MV-4-11 (cell line): ENCODE measurements around the gene PKD1L1.

Experiments
- DNase-seq: peaks from one replicate; lab custom pipeline; 2025; lab: John Stamatoyannopoulos, UW

PKD1L1 gene

GRCh38 chr7:47787249-47788069, 160.8 kb downstream of the PKD1L1 start:
- DNase-seq: no peak

- peak; percentile 9 for DNase-seq
Measured at GRCh38 chr7:47786557-47787248, 161.6 kb downstream of the PKD1L1 start.

DNA sequence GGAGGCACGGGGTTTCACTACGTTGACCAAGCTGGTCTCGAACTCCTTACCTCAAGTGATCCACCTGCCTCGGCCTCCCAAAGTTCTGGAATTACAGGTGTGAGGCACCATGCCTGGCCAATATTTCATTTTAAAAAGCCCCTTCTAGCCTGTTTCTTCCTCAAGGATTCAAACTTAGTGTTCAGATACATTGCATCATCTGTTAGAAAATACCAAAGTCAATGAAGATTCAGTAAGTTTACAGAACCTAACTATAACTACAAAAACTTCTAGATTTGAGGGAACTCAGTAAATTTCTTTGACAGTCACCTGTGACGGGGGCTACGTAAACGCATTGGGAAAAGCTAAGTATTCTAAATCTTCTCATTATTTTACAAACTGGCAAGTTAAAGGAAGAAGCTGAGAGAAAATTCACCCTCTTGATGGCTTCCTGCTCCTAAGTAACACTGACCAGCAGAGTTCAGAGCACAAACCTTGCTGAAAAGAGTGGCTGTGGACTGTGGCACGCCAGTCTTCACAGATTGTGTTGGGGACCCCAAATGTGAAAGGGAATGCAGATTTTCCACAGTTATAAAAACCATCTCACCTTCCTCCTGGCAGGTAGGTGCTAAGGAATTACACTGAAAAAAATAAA, 162.2 kb downstream of the PKD1L1 start:
- no peak for DNase-seq

DNA sequence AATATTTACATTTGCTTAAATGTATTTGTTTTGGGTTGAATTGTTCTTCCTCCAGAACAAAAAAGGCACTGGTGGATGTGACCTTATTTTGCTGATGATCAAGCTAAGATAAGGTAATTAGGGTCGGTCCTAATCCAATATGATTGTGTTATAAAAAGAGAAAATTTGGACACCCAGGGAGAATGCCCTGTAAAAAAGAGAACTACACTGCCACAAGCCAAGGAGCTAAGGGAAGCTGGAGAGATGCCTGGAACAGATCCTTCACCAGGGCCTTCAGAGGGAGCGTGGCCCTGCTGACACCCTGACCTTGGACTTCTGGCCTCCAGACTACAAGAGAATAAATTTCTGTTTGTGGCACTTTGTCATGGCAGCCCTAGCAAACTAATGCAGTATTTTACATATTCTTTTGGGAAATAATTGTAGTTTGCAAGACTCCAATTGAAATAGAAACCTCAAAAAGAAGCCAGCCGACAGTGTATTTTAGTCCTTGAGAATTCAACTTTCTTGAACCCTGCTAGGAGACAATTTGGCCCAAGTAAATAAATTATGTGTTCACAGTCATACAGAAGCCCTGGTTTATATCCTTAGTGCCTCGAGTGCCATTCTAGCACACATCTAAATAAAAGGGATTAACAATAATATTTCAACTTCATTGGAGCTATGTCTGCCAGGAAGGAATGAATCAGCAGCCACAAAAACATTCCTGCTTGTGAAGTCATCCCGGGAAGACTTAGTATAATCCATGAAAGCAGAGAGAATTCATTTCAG, 164.6 kb downstream of the PKD1L1 start:
- no peak for DNase-seq

- no peak for DNase-seq
Measured at GRCh38 chr7:47782792-47783191, 165.5 kb downstream of the PKD1L1 start.

DNA sequence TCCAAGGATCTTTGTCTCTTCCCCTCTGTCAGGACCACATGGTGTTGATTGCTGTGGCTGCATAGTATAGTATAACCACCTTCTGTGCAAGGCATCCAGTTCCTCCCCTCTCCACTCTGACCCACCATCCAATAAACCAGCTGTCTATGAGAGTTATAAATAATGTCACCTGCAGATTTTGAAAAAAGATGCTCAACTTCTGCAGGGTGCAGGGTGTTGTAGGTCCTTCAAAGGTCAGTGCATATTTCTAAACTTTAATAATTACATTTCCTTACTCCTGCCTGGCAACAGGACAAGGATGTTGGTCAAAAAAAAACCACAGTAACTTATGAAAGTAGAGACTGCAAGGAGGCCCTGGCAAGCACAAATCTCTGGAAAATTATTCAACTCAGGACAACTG, 166.2 kb downstream of the PKD1L1 start:
- no peak for DNase-seq

DNA sequence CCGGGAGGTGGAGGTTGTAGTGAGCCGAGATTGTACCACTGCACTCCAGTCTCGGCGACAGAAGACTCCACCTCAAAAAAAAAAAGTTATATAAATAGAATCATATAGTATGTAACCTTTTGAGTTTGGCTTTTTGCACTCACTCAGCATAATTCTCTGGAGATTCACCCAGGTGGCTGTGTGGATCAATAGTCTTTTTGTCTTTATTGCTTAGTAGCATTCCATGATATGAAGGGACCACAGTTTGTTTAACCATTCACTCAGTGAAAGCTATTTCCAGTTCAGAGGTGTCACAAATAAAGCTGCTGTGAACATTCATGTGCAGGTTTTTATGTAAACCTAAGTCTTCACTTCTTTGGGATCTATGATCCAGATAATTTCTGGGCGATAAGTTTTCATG, 167.7 kb downstream of the PKD1L1 start:
- no peak for DNase-seq

DNA sequence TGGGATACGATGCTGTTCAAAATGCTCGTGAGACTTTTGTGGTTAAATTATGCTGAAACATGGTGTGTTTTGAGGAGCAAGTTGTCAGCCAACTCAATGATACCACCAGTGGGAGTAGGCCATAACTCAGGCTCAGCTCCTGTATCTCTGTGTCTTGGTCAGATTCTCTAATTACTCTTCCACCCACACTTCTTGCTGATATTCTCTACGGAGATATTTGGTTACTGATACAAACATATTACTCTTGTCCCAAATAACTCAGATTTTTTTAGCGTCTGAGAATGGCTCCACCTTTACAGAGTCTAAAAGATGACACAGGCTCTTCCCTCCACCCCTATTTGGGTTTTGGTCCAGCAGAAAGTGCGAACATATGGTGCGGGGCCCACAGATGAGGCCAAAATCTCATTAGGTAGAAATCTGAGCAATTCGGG, 168.9 kb downstream of the PKD1L1 start:
- no peak for DNase-seq

- DNase-seq: peak; percentile 19
Measured at GRCh38 chr7:47778153-47778661, 170.1 kb downstream of the PKD1L1 start.

- DNase-seq: no peak
Measured at GRCh38 chr7:47777531-47778152, 170.6 kb downstream of the PKD1L1 start.

GRCh38 chr7:47776335-47776734, 171.9 kb downstream of the PKD1L1 start:
- DNase-seq: no peak

DNA sequence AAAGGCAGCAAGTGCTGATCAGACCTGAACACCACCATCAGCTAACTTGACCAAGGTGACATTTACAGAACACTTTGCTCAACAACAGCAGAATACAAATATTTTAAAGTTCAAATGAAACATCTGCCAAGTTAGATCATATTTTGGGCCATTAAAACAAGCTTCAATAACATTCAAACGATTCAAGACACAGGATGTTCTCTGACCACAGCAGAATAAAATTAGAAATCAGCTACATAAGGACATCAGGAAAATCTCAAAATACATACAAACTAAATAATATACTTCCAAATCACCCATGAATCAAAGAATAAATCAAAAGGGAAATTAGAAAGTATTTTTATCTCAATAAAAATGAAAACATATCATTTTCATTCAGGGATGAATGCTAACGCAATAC, 173.0 kb downstream of the PKD1L1 start:
- no peak for DNase-seq

DNA sequence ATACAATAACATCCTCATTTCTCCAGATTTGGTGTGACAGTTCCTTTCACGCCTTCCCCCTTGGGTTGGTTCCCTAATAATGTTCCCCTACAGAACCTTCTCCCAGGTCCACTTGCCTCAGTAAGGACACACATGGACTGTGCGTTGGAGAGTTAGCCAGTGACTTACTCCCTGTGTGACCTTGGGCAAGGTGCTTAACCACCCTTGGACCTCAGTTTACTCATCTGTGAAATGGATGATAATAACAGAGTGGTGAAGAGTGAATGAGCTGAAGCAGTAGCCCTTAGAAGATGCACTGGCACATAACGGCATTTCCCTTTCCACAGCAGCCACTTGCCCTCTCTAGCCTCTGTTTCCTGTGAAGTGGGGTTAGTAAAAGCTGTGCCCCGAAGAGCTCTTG, 175.8 kb downstream of the PKD1L1 start:
- no peak for DNase-seq

DNA sequence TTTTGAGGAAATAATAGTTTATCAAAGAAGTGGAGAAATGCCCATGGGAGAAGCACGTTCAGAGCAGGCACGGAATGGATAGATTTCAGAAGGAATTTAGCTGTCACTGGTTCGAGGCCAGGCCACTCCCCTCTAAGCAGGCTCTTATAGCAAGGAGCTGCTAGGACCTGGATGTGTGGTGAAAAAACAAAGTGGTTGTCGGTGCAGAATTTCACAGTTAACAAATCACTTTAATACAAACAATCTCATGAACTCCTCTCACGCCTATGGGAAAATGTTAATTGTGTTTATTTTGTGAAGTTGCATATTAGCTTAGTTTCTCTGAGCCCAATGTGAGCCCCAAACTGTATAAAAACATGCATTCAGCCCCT, 176.3 kb downstream of the PKD1L1 start:
- no peak for DNase-seq

GRCh38 chr7:47771336-47771989, 176.8 kb downstream of the PKD1L1 start:
- DNase-seq: no peak

DNA sequence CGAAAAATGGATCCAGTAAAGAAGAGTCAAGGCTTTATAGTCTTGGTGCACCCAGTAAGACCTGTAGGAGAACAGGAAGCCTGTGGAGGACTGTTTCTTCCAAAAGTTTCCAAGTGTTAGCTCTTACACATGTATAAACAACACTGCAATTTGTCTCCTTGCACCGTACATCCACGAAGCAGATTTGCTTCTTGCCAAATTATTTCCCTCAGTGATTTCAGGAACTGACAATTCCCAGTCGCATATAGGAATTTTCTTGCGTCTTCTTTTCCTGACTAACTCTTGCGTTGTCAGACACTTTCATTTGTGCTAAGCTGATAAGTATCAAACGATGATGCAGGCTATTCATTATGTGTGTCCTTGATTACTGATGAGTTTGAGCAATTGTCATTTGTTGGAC, 182.1 kb downstream of the PKD1L1 start:
- no peak for DNase-seq

DNA sequence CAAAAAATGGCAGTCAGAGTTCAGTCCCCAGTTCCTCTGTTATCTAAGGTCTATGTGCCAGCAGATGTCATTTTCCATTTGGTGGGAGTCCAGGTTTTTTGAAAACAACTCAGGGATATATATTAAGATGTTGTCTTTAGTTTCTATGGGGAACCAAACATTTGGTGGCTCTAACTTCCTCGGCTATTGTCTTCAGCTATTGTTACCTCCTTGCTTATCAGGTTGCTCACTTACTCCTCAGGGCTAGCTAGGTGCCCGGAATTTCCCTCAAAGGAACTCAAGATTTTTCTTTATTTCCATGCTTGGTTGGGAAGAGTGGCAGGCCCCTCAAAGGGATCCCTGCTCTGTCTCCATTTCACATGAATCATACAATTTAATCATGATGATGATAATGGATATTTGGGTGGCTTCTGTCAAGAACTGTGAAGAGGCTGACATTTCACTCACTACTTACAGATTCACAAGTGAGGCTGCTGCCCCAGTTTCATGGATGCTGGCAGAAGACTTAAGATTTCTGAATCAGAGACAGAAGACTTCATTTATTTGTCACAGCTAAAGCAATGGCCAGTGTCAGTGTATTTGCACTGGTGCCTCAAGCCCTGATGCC, 182.8 kb downstream of the PKD1L1 start:
- no peak for DNase-seq

DNA sequence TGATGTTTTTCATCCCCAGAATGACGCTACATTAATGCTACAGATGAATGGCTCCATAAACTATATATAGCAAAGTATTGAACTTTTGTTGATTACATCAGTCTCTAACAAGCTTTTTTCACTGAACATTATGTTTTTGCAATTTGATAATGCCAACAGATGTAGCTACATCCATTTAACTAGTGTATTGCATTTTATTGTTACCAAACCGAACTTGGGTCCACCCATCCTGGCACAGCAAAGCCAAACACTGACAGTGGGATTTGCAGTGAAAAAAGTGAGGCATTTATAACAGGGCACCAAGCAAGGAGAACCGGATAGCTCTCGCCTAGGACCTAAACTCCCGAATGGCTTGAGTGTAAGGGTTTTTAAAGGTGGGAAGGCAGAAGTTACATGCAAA, 183.5 kb downstream of the PKD1L1 start:
- no peak for DNase-seq

- no peak for DNase-seq
Measured at GRCh38 chr7:47763063-47763974, 184.9 kb downstream of the PKD1L1 start.

DNA sequence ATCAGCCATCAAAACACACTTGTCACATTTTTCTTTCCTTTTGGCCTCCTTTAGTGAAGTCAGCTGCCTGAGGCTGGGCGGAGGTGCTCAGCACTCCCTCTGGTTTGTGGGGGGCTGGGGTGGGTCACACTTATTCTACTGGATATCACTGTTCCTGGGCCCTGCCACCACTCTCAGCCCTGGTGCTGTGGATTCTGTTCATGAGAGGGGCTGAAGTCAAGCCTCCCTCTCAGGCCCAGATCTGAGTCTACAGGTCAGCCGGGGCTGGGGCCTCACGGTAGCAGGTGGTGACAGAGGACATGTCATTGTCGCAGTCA, 185.6 kb downstream of the PKD1L1 start:
- no peak for DNase-seq
